HepG2 (cell line): ENCODE measurements around the gene PLIN4. TPM values are rescaled to one million over a fixed set of nuclear protein-coding genes. Genes with fewer than 3 reads are reported as not detected.

Experiments used
- BORCS8-MEF2B ChIP-seq: sonication (generic); formaldehyde crosslinking; IDR thresholded peaks from 2 replicates; pipeline ENCODE4 v1.8.0; 2022; ENCODE audit warnings: mild to moderate bottlenecking, missing genetic modification reagents
- EED ChIP-seq: sonication (generic); formaldehyde crosslinking; IDR thresholded peaks from 2 replicates; pipeline ENCODE4 v1.5.0; 2020; ENCODE audit warnings: mild to moderate bottlenecking, missing genetic modification reagents
- ETV5 ChIP-seq: IDR thresholded peaks from 2 replicates; pipeline ENCODE4 v1.6.1; 2018; ENCODE audit warnings: missing biosample characterization, missing genetic modification reagents, inconsistent platforms, borderline replicate concordance
- GATA4 ChIP-seq: sonication (generic); IDR thresholded peaks from 2 replicates; pipeline ENCODE4 v1.6.1; 2016; ENCODE audit warnings: antibody characterized with exemption, low read depth, borderline replicate concordance
- KMT2B ChIP-seq: IDR thresholded peaks from 2 replicates; pipeline ENCODE4 v1.6.1; 2016; ENCODE audit warnings: missing genetic modification reagents, missing compliant biosample characterization
- MAFG ChIP-seq: sonication (generic); formaldehyde crosslinking; IDR thresholded peaks from 2 replicates; pipeline ENCODE4 v1.5.1; 2020; ENCODE audit warnings: mild to moderate bottlenecking, missing genetic modification reagents
- MAZ ChIP-seq, 2 experiments: sonication (generic) in 1 of 2; formaldehyde crosslinking in 1 of 2; IDR thresholded peaks; 2 replicates each; pipeline versions ENCODE4 v1.5.0 to v1.6.1; 2012 to 2020; ENCODE audit warnings: low read depth in 2 of 2, mild to moderate bottlenecking in 2 of 2, borderline replicate concordance in 1 of 2, improper control_type of control experiment in 1 of 2, low read length in 1 of 2, missing genetic modification reagents in 1 of 2, moderate library complexity in 1 of 2
- MIXL1 ChIP-seq: IDR thresholded peaks from 2 replicates; pipeline ENCODE4 v1.6.1; 2016
- REXO4 ChIP-seq: sonication (generic); formaldehyde crosslinking; IDR thresholded peaks from 2 replicates; pipeline ENCODE4 v1.8.0; 2022; ENCODE audit warnings: missing genetic modification reagents, mild to moderate bottlenecking, borderline replicate concordance
- TOPORS ChIP-seq: sonication (generic); formaldehyde crosslinking; IDR thresholded peaks from 2 replicates; pipeline ENCODE4 v1.8.0; 2023; ENCODE audit warnings: mild to moderate bottlenecking, missing genetic modification reagents
- ZFX ChIP-seq: sonication (generic); formaldehyde crosslinking; IDR thresholded peaks from 2 replicates; pipeline ENCODE4 v1.4.0; 2020; ENCODE audit warnings: mild to moderate bottlenecking, low read depth, missing genetic modification reagents, moderate library complexity
- ZKSCAN1 ChIP-seq: fragments of 150-350 bp; IDR thresholded peaks from 2 replicates; pipeline ENCODE4 v1.6.1; 2014; ENCODE audit warnings: low read length
- ZNF12 ChIP-seq: sonication (generic); formaldehyde crosslinking; IDR thresholded peaks from 2 replicates; pipeline ENCODE4 v1.5.0; 2020; ENCODE audit warnings: missing genetic modification reagents
- ZNF530 ChIP-seq: sonication (generic); formaldehyde crosslinking; IDR thresholded peaks from 2 replicates; pipeline ENCODE4 v1.5.0; 2020; ENCODE audit warnings: low read depth, mild to moderate bottlenecking, missing genetic modification reagents
- ZNF549 ChIP-seq: sonication (generic); formaldehyde crosslinking; IDR thresholded peaks from 2 replicates; pipeline ENCODE4 v1.5.0; 2020; ENCODE audit warnings: missing genetic modification reagents
- ZNF766 ChIP-seq: sonication (generic); formaldehyde crosslinking; IDR thresholded peaks from 2 replicates; pipeline ENCODE4 v1.5.0; 2020; ENCODE audit warnings: missing genetic modification reagents, borderline replicate concordance
- polyA plus RNA-seq, 8 experiments: library from polyadenylated mRNA; depleted of rRNA in 3 of 8; stranded (reverse) in 7 of 8; unstranded in 1 of 8; fragments of >200 nt; fragmentation: Illumina TruSeq in 4 of 8; extraction: Trizol in 4 of 8; gene quantifications; 2 replicates each; pipeline versions ENCODE4 v1.2.1 to v1.2.3, GENCODE V29; 2011 to 2016; ENCODE audit warnings: low read depth in 4 of 8, missing spikeins in 1 of 8, mixed read lengths in 1 of 8; ENCODE audit not compliant: insufficient read depth in 1 of 8
- total RNA-seq, 5 experiments: library from RNA; depleted of rRNA; stranded (reverse); fragments of >200 nt; fragmentation: Illumina TruSeq; extraction: Trizol; gene quantifications; 2 replicates each; pipeline ENCODE4 v1.2.3, GENCODE V29; 2016; ENCODE audit warnings: low read depth in 1 of 5
- TF ChIP-seq, protein P1 (sequence below): sonication (generic); formaldehyde crosslinking; IDR thresholded peaks from 2 replicates; pipeline ENCODE4 v1.9.0; 2021; ENCODE audit warnings: missing genetic modification reagents, borderline replicate concordance
- TF ChIP-seq, protein P2 (sequence below): sonication (generic); formaldehyde crosslinking; IDR thresholded peaks from 2 replicates; pipeline ENCODE4 v1.5.0; 2020; ENCODE audit warnings: missing genetic modification reagents
- TF ChIP-seq, protein P3 (sequence below): sonication (generic); formaldehyde crosslinking; IDR thresholded peaks from 2 replicates; pipeline ENCODE4 v1.4.0; 2020; ENCODE audit warnings: missing genetic modification reagents
- TF ChIP-seq, protein P4 (sequence below): IDR thresholded peaks from 2 replicates; pipeline ENCODE4 v1.6.1; 2018; ENCODE audit warnings: missing genetic modification reagents, mild to moderate bottlenecking, missing compliant biosample characterization
- TF ChIP-seq, protein P5 (sequence below): sonication (generic); formaldehyde crosslinking; conservative IDR thresholded peaks from 2 replicates; pipeline ENCODE4 v1.8.1; 2023; ENCODE audit warnings: missing genetic modification reagents

PLIN4 gene
- total and polyA plus RNA-seq, 2 of the 13 experiments (the other 11 are each of a cell fraction or from before 2014, with no cell fraction given), result 1.1 to 1.3 TPM

DNA sequence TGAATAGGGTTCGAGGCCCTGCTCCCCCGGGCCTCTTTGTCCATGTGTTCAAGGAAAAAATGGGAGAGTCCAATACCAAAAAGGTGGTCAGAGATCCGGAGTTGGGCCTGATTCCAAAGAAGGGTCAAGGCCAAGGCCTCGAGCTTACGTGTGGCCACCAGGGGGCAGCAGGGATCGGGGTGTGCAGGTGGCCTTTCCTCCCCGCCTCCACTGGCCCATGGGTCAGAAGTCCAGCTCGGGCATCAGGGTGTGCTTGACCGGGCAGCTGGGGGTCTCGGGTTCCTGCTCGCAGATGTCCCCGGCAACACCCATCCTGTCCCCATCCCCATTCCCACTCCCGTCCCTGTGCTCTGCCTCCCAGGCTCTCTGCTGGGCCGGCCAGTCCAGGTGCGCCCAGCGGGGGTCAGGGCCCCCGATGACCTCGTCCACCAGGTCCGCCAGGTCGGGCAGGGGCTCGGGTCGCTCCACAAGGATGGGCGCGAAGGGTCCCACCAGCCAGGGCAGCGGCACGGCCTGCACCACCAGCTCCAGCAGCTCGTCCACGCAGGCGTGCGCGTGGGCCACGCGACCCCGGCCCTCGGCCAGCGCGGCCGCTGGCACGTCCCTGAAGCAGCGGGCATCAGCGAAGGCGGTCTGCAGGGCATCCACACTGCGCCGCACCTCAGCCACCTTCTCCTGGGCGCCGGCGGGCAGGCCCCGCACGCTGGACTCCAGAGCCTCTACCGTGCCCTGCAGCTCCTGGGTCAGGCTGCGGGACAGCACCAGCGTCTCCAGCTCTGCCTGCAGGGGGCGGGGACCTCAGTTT is 5.2 kb upstream of the PLIN4 start (continued):
- TF ChIP-seq, protein P1, sequence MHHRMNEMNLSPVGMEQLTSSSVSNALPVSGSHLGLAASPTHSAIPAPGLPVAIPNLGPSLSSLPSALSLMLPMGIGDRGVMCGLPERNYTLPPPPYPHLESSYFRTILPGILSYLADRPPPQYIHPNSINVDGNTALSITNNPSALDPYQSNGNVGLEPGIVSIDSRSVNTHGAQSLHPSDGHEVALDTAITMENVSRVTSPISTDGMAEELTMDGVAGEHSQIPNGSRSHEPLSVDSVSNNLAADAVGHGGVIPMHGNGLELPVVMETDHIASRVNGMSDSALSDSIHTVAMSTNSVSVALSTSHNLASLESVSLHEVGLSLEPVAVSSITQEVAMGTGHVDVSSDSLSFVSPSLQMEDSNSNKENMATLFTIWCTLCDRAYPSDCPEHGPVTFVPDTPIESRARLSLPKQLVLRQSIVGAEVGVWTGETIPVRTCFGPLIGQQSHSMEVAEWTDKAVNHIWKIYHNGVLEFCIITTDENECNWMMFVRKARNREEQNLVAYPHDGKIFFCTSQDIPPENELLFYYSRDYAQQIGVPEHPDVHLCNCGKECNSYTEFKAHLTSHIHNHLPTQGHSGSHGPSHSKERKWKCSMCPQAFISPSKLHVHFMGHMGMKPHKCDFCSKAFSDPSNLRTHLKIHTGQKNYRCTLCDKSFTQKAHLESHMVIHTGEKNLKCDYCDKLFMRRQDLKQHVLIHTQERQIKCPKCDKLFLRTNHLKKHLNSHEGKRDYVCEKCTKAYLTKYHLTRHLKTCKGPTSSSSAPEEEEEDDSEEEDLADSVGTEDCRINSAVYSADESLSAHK, result no peak
- TF ChIP-seq, protein P2, sequence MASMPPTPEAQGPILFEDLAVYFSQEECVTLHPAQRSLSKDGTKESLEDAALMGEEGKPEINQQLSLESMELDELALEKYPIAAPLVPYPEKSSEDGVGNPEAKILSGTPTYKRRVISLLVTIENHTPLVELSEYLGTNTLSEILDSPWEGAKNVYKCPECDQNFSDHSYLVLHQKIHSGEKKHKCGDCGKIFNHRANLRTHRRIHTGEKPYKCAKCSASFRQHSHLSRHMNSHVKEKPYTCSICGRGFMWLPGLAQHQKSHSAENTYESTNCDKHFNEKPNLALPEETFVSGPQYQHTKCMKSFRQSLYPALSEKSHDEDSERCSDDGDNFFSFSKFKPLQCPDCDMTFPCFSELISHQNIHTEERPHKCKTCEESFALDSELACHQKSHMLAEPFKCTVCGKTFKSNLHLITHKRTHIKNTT, result no peak
- TF ChIP-seq, protein P3, sequence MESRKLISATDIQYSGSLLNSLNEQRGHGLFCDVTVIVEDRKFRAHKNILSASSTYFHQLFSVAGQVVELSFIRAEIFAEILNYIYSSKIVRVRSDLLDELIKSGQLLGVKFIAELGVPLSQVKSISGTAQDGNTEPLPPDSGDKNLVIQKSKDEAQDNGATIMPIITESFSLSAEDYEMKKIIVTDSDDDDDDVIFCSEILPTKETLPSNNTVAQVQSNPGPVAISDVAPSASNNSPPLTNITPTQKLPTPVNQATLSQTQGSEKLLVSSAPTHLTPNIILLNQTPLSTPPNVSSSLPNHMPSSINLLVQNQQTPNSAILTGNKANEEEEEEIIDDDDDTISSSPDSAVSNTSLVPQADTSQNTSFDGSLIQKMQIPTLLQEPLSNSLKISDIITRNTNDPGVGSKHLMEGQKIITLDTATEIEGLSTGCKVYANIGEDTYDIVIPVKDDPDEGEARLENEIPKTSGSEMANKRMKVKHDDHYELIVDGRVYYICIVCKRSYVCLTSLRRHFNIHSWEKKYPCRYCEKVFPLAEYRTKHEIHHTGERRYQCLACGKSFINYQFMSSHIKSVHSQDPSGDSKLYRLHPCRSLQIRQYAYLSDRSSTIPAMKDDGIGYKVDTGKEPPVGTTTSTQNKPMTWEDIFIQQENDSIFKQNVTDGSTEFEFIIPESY, result peak; percentile 82
- TF ChIP-seq EED (CRISPR knock-in tag) (no peak), BORCS8-MEF2B (CRISPR knock-in tag) (0 out of 2 replicates have a peak, but pooled peaks have one; percentile 52), ZNF530 (CRISPR knock-in tag) (no peak), KMT2B (CRISPR knock-in tag) (no peak), GATA4 (no peak), MAZ (IDR thresholded peaks at IDR 0.05; ENCODE audit: borderline replicate concordance, low read depth, low read length) (no peak), MAZ (CRISPR knock-in tag; IDR thresholded peaks at IDR 0.05; ENCODE audit: low read depth) (no peak), MIXL1 (CRISPR knock-in tag) (no peak; the same call in 1 of the 2 replicates), ZKSCAN1 (no peak), ZNF766 (CRISPR knock-in tag) (no peak), REXO4 (CRISPR knock-in tag) (no peak), TOPORS (CRISPR knock-in tag) (no peak), ZNF549 (CRISPR knock-in tag) (no peak), ZNF12 (CRISPR knock-in tag) (no peak), MAFG (CRISPR knock-in tag) (no peak), ETV5 (CRISPR knock-in tag) (peak; percentile 58), ZFX (CRISPR knock-in tag) (peak; percentile 57; the same call in 1 of the 2 replicates)
- TF ChIP-seq, protein P4, sequence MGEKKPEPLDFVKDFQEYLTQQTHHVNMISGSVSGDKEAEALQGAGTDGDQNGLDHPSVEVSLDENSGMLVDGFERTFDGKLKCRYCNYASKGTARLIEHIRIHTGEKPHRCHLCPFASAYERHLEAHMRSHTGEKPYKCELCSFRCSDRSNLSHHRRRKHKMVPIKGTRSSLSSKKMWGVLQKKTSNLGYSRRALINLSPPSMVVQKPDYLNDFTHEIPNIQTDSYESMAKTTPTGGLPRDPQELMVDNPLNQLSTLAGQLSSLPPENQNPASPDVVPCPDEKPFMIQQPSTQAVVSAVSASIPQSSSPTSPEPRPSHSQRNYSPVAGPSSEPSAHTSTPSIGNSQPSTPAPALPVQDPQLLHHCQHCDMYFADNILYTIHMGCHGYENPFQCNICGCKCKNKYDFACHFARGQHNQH, result peak; percentile 17; the same call in 1 of the 2 replicates
- TF ChIP-seq, protein P5, sequence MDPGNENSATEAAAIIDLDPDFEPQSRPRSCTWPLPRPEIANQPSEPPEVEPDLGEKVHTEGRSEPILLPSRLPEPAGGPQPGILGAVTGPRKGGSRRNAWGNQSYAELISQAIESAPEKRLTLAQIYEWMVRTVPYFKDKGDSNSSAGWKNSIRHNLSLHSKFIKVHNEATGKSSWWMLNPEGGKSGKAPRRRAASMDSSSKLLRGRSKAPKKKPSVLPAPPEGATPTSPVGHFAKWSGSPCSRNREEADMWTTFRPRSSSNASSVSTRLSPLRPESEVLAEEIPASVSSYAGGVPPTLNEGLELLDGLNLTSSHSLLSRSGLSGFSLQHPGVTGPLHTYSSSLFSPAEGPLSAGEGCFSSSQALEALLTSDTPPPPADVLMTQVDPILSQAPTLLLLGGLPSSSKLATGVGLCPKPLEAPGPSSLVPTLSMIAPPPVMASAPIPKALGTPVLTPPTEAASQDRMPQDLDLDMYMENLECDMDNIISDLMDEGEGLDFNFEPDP (CRISPR knock-in tag), result no peak
